Suppressor macrophage (primary cell): ENCODE results near the gene MTCL1.

Experiments
- DNase-seq, 4 experiments: peaks; one replicate each; pipeline ENCODE4 v3.0.0-alpha.2; 2020 to 2022

Gene MTCL1

GRCh38 chr18:8839281-8839680 lies 133.9 kb downstream of the MTCL1 start:
- no peak for DNase-seq

GRCh38 chr18:8841781-8842485 lies 136.6 kb downstream of the MTCL1 start:
- no peak for DNase-seq

GRCh38 chr18:8842506-8842905 lies 137.2 kb downstream of the MTCL1 start:
- DNase-seq = no peak

- no peak for DNase-seq
These were observed 137.6 kb downstream of the MTCL1 start for GRCh38 chr18:8843005-8843404.

GRCh38 chr18:8844721-8845148 lies 139.4 kb downstream of the MTCL1 start:
- DNase-seq = no peak

- DNase-seq = no peak
These were observed 140.2 kb downstream of the MTCL1 start for GRCh38 chr18:8845506-8845905.

- no peak for DNase-seq
These were observed 141.9 kb downstream of the MTCL1 start for GRCh38 chr18:8847066-8847755.

- DNase-seq = no peak
These were observed 142.5 kb downstream of the MTCL1 start for GRCh38 chr18:8847900-8848299.

GRCh38 chr18:8848541-8848940 lies 143.2 kb downstream of the MTCL1 start:
- no peak for DNase-seq

GRCh38 chr18:8849696-8850095 lies 144.3 kb downstream of the MTCL1 start:
- DNase-seq = no peak

GRCh38 chr18:8851659-8852058 lies 146.3 kb downstream of the MTCL1 start:
- no peak for DNase-seq

- DNase-seq = no peak
These were observed 149.2 kb downstream of the MTCL1 start for GRCh38 chr18:8854550-8854949.

- no peak for DNase-seq
These were observed 149.6 kb downstream of the MTCL1 start for GRCh38 chr18:8854962-8855361.

- no peak for DNase-seq
These were observed 150.9 kb downstream of the MTCL1 start for GRCh38 chr18:8856212-8856611.

- DNase-seq = no peak
These were observed 151.5 kb downstream of the MTCL1 start for GRCh38 chr18:8856769-8857393.

GRCh38 chr18:8857806-8858205 lies 152.4 kb downstream of the MTCL1 start:
- no peak for DNase-seq

- DNase-seq = no peak
These were observed 153.6 kb downstream of the MTCL1 start for GRCh38 chr18:8858888-8859511.

- DNase-seq = no peak
These were observed 155.7 kb downstream of the MTCL1 start for GRCh38 chr18:8860845-8861642.

- DNase-seq = no peak
These were observed 158.1 kb downstream of the MTCL1 start for GRCh38 chr18:8863427-8863826.

GRCh38 chr18:8865934-8866333 lies 160.6 kb downstream of the MTCL1 start:
- no peak for DNase-seq

- DNase-seq = no peak
These were observed 161.3 kb downstream of the MTCL1 start for GRCh38 chr18:8866679-8867078.

- DNase-seq = no peak
These were observed 162.9 kb downstream of the MTCL1 start for GRCh38 chr18:8868276-8868675.
